ENCODE data around the gene DAPL1. TPM values are rescaled to one million over a fixed set of nuclear protein-coding genes. Genes with fewer than 3 reads are reported as not detected.

The DAPL1 gene
- polyA plus RNA-seq, 3 donors from 2014 or later = not detected

DNA sequence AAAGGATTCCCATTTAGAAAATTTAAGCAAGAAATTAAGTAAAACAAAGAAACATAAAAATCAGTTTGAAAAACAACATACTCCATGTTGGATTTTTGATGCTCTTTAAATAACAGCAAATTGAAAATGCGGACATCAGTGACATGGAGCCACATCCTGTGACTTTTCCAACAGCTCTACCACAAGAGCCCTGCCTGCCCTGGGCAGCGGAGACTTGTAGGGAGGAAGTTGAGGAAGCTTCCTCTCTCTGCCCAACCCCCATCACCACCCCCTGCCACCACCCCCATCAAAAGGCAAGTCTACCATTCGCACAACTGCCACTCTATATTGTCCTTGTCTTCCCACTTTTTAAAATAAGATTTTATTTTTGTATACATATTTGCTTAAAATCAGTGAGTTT lies 32.8 kb upstream of the DAPL1 start:
- DNase-seq = no peak
- H3K9me3 Mint-ChIP-seq = no peaks in the 10 kb centered on the region
- no peak overlapping the region for H3K4me3 Mint-ChIP-seq
- H3K27me3 Mint-ChIP-seq (ENCODE audit: low read depth in 3 of 3) = peaks cover 0 to 3% (median 3%) of the 10 kb centered on the region in 3 donors
- no peaks in the 10 kb centered on the region for H3K36me3 Mint-ChIP-seq
- no peak overlapping the region for H3K27ac Mint-ChIP-seq
- H3K4me1 Mint-ChIP-seq = peaks cover 0 to 15% of the 10 kb centered on the region in 2 donors

DNA sequence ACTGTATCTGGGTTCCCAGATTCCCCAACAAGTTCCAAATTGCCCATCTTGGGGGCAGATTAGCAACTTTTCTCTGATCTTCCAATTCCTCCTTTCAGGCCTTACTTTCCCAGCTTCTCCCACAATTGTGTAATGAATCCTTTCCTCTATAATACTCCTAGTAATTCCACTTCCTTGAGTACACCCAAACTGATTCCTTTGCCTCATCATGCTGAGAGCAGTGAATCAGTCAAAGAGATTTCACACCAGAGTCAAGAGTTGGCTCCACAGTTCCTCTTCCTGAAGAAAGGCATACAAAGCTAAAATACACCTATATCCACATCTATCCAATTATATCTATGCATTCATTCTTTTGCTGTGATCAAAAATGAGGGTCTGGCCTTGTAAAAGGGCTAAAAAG lies 28.6 kb upstream of the DAPL1 start:
- Mint-ChIP-seq H3K9me3 (no peaks in the 10 kb centered on the region), H3K27ac (no peak overlapping the region), H3K36me3 (no peaks in the 10 kb centered on the region), H3K4me3 (no peak overlapping the region), H3K4me1 (peaks cover 0 to 11% of the 10 kb centered on the region in 2 donors), H3K27me3 (ENCODE audit: low read depth in 3 of 3) (peaks cover 0 to 3% (median 1%) of the 10 kb centered on the region in 3 donors)
- no peak for DNase-seq

DNA sequence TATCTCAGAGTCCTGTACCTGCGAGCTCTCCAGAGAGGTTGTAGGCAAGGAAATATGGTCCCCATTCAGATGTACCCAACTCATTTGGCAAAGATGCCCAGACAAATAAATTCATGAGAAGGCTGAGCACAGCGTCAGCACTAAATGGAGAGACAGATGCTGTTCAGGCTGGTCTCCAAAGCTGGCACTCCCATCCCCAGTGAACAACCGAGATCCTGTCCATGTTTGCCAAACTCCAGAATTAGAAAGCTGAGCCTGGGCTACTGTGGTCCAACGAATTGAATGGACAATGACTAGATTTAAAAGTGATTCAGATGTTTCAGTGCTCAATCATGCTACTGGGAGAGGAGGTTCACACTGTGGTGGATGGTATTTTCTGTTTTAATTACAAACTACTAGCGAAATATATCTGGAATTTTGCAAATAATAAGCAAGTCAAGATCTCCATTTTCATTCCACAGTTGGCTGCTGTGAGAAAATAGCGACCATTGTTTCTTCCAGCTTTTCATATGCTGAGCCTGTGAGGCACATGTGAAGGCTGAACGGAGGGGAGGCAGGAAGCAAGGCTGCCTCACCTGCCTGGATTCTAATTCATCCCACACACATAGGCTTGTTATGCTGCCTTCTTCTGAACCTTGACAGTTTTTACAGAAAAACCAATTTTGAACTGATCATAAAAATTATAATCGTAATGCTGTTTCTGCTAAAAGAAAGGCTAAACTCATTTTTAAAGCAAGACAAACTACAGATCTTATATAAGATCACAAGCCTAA lies 22.6 kb upstream of the DAPL1 start:
- Mint-ChIP-seq H3K27ac (no peak overlapping the region), H3K4me1 (no peaks in the 10 kb centered on the region), H3K9me3 (no peaks in the 10 kb centered on the region), H3K4me3 (no peak overlapping the region), H3K27me3 (ENCODE audit: low read depth in 3 of 3) (peaks cover 0 to 1% (median 0%) of the 10 kb centered on the region in 3 donors), H3K36me3 (no peaks in the 10 kb centered on the region)
- no peak for DNase-seq

- Mint-ChIP-seq H3K27me3 (ENCODE audit: low read depth in 3 of 3) (peaks cover 0 to 1% (median 0%) of the 10 kb centered on the region in 3 donors), H3K4me3 (no peak overlapping the region), H3K9me3 (no peaks in the 10 kb centered on the region), H3K27ac (no peak overlapping the region), H3K36me3 (no peaks in the 10 kb centered on the region), H3K4me1 (no peaks in the 10 kb centered on the region)
- no peak for DNase-seq
These were observed 22.0 kb upstream of the DAPL1 start for GRCh38 chr2:158773121-158773520.

DNA sequence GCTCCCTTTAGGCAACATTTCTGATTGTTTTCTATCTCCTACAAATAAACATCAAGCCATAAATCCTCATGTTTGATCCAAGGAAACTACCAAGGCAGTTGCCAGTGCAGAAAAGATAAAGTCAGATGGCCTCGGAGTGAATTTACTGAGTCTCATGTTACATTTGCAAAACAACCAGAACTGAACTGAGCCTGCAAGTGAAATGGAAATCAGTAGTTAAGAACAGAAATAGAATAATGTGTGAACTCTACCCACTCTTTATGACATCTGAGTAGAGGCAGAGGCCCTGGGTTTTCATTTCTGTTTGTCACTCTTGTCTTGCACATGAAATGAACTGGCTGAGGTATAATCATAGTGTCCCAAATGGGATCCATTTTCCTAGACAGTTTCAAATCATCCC lies 20.4 kb upstream of the DAPL1 start:
- no peak for DNase-seq
- H3K27me3 Mint-ChIP-seq (ENCODE audit: low read depth in 3 of 3) = peaks cover 0 to 2% (median 1%) of the 10 kb centered on the region in 3 donors
- H3K4me3 Mint-ChIP-seq = no peak overlapping the region
- no peaks in the 10 kb centered on the region for H3K4me1 Mint-ChIP-seq
- no peaks in the 10 kb centered on the region for H3K9me3 Mint-ChIP-seq
- H3K36me3 Mint-ChIP-seq = no peaks in the 10 kb centered on the region
- no peak overlapping the region for H3K27ac Mint-ChIP-seq

DNA sequence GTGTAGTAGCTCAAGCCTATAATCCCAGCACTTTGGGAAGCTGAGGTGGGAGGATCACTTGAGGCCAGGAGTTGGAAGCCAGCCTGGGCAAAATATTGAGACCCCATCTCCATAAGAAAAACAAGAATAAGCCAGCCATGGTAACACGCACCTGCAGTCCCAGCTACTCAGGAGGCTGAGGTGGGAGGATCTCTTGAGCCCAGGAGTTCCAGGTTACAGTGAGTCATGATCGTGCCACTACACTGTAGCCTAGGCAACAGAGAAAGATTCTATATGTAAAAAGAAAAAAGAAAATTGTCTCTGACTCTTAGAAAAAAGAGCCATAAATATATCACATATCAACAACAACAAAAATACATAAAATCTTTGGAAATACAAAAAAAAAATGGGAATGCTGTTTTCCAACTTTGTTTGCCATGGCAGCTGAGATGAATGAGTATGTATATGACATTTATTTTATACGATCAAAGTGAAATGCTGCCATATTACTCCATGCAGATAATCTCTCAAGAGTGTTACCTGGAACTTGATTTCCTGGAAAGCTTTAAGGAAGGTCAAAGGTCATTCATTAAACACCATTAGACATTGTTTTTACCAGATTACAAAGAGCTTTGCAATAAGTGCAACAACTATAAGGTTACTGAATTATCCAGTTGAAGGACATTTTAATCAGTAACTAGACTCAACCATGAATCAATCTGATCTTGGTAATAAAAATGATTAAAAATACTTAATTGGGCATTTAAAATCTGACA lies 19.7 kb upstream of the DAPL1 start:
- H3K27me3 Mint-ChIP-seq (ENCODE audit: low read depth in 3 of 3) = peaks cover 0 to 2% (median 1%) of the 10 kb centered on the region in 3 donors
- H3K27ac Mint-ChIP-seq = no peak overlapping the region
- no peaks in the 10 kb centered on the region for H3K9me3 Mint-ChIP-seq
- H3K36me3 Mint-ChIP-seq = no peaks in the 10 kb centered on the region
- no peak overlapping the region for H3K4me3 Mint-ChIP-seq
- no peak for DNase-seq
- no peaks in the 10 kb centered on the region for H3K4me1 Mint-ChIP-seq

DNA sequence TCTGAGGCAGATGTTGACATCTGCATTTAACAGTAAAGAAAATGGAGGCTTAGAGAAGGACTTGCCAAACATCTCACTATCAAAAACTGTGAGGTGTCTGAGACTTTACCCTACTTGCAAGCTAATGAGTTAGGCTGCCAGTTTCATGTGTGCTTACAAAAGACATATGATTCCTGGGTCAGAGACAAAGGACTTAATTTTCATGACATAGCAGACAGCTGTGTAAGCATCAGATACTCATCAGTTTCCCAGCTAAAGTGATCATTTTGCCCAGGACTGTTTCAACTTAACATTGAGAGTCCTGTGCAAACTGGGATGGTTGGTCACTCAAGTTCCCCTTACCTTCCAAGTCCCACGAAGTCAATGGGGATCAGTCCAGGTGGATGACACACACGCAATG lies 18.9 kb upstream of the DAPL1 start:
- Mint-ChIP-seq H3K36me3 (no peaks in the 10 kb centered on the region), H3K27ac (no peak overlapping the region), H3K4me1 (no peaks in the 10 kb centered on the region), H3K27me3 (ENCODE audit: low read depth in 3 of 3) (peaks cover 0 to 5% (median 0%) of the 10 kb centered on the region in 3 donors), H3K9me3 (no peaks in the 10 kb centered on the region), H3K4me3 (no peak overlapping the region)
- DNase-seq = no peak

GRCh38 chr2:158777077-158777476 lies 18.0 kb upstream of the DAPL1 start:
- Mint-ChIP-seq H3K4me1 (peaks cover 0 to under 1% of the 10 kb centered on the region in 2 donors), H3K27ac (no peak overlapping the region), H3K36me3 (no peaks in the 10 kb centered on the region), H3K9me3 (no peaks in the 10 kb centered on the region), H3K4me3 (no peak overlapping the region), H3K27me3 (ENCODE audit: low read depth in 3 of 3) (peaks cover 0 to 5% (median 0%) of the 10 kb centered on the region in 3 donors)
- no peak for DNase-seq

DNA sequence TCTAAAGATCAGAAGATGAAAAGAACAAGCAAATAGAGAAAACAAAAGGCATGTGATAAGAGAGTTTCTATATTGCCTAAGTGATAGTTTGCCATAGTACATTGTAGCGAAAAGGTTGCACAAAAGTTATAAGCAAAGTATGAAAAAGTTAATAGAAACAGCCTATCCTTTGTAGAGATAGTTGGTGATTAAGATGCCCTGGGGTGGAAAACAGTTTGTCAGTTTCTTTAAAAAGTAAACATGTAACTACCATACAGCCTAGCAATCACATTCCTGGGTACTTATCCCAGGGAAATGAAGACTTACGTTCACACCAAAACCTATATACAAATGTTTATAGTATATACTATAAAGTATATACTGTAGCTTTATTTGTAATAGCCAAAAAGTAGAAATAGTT lies 16.9 kb upstream of the DAPL1 start:
- no peak for DNase-seq
- H3K9me3 Mint-ChIP-seq = no peaks in the 10 kb centered on the region
- no peak overlapping the region for H3K4me3 Mint-ChIP-seq
- H3K27me3 Mint-ChIP-seq (ENCODE audit: low read depth in 3 of 3) = peaks cover 0 to 5% (median 2%) of the 10 kb centered on the region in 3 donors
- H3K4me1 Mint-ChIP-seq = peaks cover 7 to 12% of the 10 kb centered on the region in 2 donors
- no peaks in the 10 kb centered on the region for H3K36me3 Mint-ChIP-seq
- H3K27ac Mint-ChIP-seq = no peak overlapping the region

DNA sequence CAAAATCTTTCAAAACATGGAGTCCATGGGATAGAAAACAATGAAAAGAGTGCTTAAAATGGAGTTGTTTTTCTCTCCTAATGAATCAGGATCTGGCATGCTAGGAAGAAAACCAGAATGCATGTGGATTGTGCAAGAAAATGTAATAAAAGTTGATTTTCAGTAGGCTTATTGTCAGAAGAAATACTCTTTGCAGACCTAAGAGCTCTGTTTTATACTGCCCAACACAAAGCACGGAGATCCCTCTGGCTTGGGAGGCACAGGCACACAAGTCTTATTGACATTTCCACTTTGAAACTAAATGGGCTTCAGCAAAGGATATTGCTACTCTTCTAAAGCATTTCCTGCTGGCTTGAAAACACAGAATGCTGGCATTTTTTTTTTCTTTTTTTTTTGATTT lies 15.5 kb upstream of the DAPL1 start:
- Mint-ChIP-seq H3K4me3 (no peak overlapping the region), H3K27me3 (ENCODE audit: low read depth in 3 of 3) (peaks cover 0 to 8% (median 5%) of the 10 kb centered on the region in 3 donors), H3K9me3 (no peaks in the 10 kb centered on the region), H3K27ac (no peak overlapping the region), H3K36me3 (no peaks in the 10 kb centered on the region), H3K4me1 (peaks cover 19 to 26% of the 10 kb centered on the region in 2 donors)
- no peak for DNase-seq

- H3K36me3 Mint-ChIP-seq = no peaks in the 10 kb centered on the region
- no peak overlapping the region for H3K27ac Mint-ChIP-seq
- H3K27me3 Mint-ChIP-seq (ENCODE audit: low read depth in 3 of 3) = peaks cover 0 to 8% (median 5%) of the 10 kb centered on the region in 3 donors
- no peak overlapping the region for H3K4me3 Mint-ChIP-seq
- peaks cover 19 to 26% of the 10 kb centered on the region in 2 donors for H3K4me1 Mint-ChIP-seq
- H3K9me3 Mint-ChIP-seq = no peaks in the 10 kb centered on the region
- no peak for DNase-seq
These were observed 13.7 kb upstream of the DAPL1 start for GRCh38 chr2:158781353-158781961.

DNA sequence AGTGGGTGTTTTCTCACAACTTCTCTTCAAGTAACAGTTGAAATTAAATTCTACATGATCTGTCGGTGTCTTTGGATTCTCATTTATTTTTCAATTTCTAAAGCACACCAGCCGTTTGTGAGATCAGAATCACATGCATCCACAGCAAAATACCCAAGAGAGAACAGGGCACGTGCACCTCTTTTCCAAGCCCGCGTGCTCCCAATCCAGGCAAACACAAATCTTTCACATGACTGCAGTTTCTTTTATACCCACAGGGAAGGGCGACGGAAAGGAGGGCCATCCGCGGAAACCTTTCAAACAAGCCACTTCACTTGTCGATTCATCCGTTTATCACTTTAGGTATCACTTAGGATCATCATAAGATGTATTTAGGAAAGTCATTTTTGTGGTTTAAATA lies 13.0 kb upstream of the DAPL1 start:
- H3K27ac Mint-ChIP-seq = no peak overlapping the region
- H3K4me3 Mint-ChIP-seq = peak overlapping the region in 1 of 5 donors; percentile 10
- H3K9me3 Mint-ChIP-seq = no peaks in the 10 kb centered on the region
- peaks cover 19 to 26% of the 10 kb centered on the region in 2 donors for H3K4me1 Mint-ChIP-seq
- no peak for DNase-seq
- no peaks in the 10 kb centered on the region for H3K36me3 Mint-ChIP-seq
- peaks cover 0 to 9% (median 5%) of the 10 kb centered on the region in 3 donors for H3K27me3 Mint-ChIP-seq (ENCODE audit: low read depth in 3 of 3)

DNA sequence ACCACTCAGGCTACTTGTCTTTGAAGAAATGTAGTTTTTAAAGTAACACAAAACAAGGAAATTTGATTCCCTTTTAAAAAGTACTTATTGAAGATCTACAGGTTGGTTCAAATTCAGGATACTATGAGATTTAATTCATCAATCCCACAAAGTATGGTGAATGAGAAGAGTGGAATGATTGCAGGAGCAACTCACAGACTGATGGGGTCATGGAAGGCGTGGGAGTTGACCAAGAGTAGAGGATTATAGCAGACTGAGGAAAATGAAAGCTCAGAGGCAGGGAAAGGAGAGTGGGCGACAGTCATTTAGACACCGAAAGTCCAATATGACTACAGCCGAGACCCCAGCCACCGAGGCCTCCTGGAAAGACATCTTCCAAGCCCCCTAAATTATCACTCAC lies 12.5 kb upstream of the DAPL1 start:
- peak overlapping the region; percentile 3 to 52 (median 28) for H3K4me3 Mint-ChIP-seq
- H3K36me3 Mint-ChIP-seq = no peaks in the 10 kb centered on the region
- DNase-seq = no peak
- peaks cover 0 to 10% (median 5%) of the 10 kb centered on the region in 3 donors for H3K27me3 Mint-ChIP-seq (ENCODE audit: low read depth in 3 of 3)
- H3K27ac Mint-ChIP-seq = no peak overlapping the region
- H3K9me3 Mint-ChIP-seq = no peaks in the 10 kb centered on the region
- H3K4me1 Mint-ChIP-seq = peaks cover 19 to 26% of the 10 kb centered on the region in 2 donors

- H3K27me3 Mint-ChIP-seq (ENCODE audit: low read depth in 3 of 3) = peaks cover 0 to 8% (median 5%) of the 10 kb centered on the region in 3 donors
- peak overlapping the region; percentile 9 to 62 (median 42) for H3K4me3 Mint-ChIP-seq
- H3K36me3 Mint-ChIP-seq = no peaks in the 10 kb centered on the region
- H3K27ac Mint-ChIP-seq = peak overlapping the region in 4 of 6 donors; percentile 1 to 77 (median 32)
- H3K9me3 Mint-ChIP-seq = no peaks in the 10 kb centered on the region
- DNase-seq = peak in 1 of 3 donors; percentile 10
- peaks cover 19 to 26% of the 10 kb centered on the region in 2 donors for H3K4me1 Mint-ChIP-seq
These were observed 11.2 kb upstream of the DAPL1 start for GRCh38 chr2:158783923-158784322.
